ENCODE results near the gene PKP2.

PKP2 gene

GRCh38 chr12:32804301-32804700 lies 92.3 kb downstream of the PKP2 start:
- no peak for FAIRE-seq

- FAIRE-seq = no peak
Measured at GRCh38 chr12:32801269-32801980, 95.2 kb downstream of the PKP2 start.

GRCh38 chr12:32794281-32794680 lies 102.3 kb downstream of the PKP2 start:
- no peak for FAIRE-seq

- FAIRE-seq = no peak
Measured at GRCh38 chr12:32789916-32790315, 106.7 kb downstream of the PKP2 start.

- FAIRE-seq = no peak
Measured at GRCh38 chr12:32789446-32789845, 107.1 kb downstream of the PKP2 start.

GRCh38 chr12:32788405-32788804 lies 108.2 kb downstream of the PKP2 start:
- no peak for FAIRE-seq

GRCh38 chr12:32785557-32785956 lies 111.0 kb downstream of the PKP2 start:
- FAIRE-seq = no peak

GRCh38 chr12:32783029-32783428 lies 113.5 kb downstream of the PKP2 start:
- no peak for FAIRE-seq

- FAIRE-seq = no peak
Measured at GRCh38 chr12:32780071-32780470, 116.5 kb downstream of the PKP2 start.

- no peak for FAIRE-seq
Measured at GRCh38 chr12:32777691-32778175, 118.8 kb downstream of the PKP2 start.

- no peak for FAIRE-seq
Measured at GRCh38 chr12:32777159-32777558, 119.4 kb downstream of the PKP2 start.

GRCh38 chr12:32776258-32776657 lies 120.3 kb downstream of the PKP2 start:
- FAIRE-seq = no peak

- FAIRE-seq = no peak
Measured at GRCh38 chr12:32773691-32774090, 122.9 kb downstream of the PKP2 start.

- FAIRE-seq = no peak
Measured at GRCh38 chr12:32770141-32770540, 126.4 kb downstream of the PKP2 start.

- no peak for FAIRE-seq
Measured at GRCh38 chr12:32768518-32768917, 128.1 kb downstream of the PKP2 start.

GRCh38 chr12:32765906-32766305 lies 130.7 kb downstream of the PKP2 start:
- FAIRE-seq = no peak

- no peak for FAIRE-seq
Measured at GRCh38 chr12:32761716-32762115, 134.9 kb downstream of the PKP2 start.

GRCh38 chr12:32757157-32757556 lies 139.4 kb downstream of the PKP2 start:
- no peak for FAIRE-seq

GRCh38 chr12:32756476-32757066 lies 140.0 kb downstream of the PKP2 start:
- no peak for FAIRE-seq

GRCh38 chr12:32755654-32756475 lies 140.7 kb downstream of the PKP2 start, which contains the start of gene YARS2:
Gene YARS2 (minus strand): TSS chr12:32755897. CDS start chr12:32755874, 23 bp downstream.
- peak; percentile 73 for FAIRE-seq

- FAIRE-seq = no peak
Measured at GRCh38 chr12:32755051-32755653, 141.4 kb downstream of the PKP2 start.

- FAIRE-seq = no peak
Measured at GRCh38 chr12:32754111-32754510, 142.5 kb downstream of the PKP2 start.

- no peak for FAIRE-seq
Measured at GRCh38 chr12:32753605-32754004, 143.0 kb downstream of the PKP2 start.
